Trophoblast cell (in vitro differentiated cells and primary cell): ENCODE data around the gene INO80.
A peak's percentile ranks its signal among the peaks of the same experiment; 100 is the strongest.

ENCODE experiments used
- DNase-seq, 2 donors: peaks; one replicate each; pipeline ENCODE4 v3.0.0-alpha.2; 2016
- H2AFZ ChIP-seq: 2 replicates; pipeline ENCODE4 v1.6.1; 2013; ENCODE audit warnings: low read length, moderate library complexity, mild to moderate bottlenecking; ENCODE audit not compliant: insufficient read depth, poor library complexity
- H2AK5ac ChIP-seq: 2 replicates; pipeline ENCODE4 v1.6.1; 2013; ENCODE audit warnings: mild to moderate bottlenecking, low read length
- H2BK120ac ChIP-seq: 2 replicates; pipeline ENCODE4 v1.6.1; 2013; ENCODE audit warnings: low read length, mild to moderate bottlenecking, moderate library complexity; ENCODE audit not compliant: insufficient read depth, poor library complexity
- H2BK12ac ChIP-seq: 2 replicates; pipeline ENCODE4 v1.6.1; 2013; ENCODE audit warnings: mild to moderate bottlenecking, low read length, moderate library complexity
- H2BK5ac ChIP-seq: 2 replicates; pipeline ENCODE4 v1.6.1; 2013; ENCODE audit warnings: low read length, low read depth, moderate library complexity, mild to moderate bottlenecking; ENCODE audit not compliant: poor library complexity
- H3K14ac ChIP-seq: 2 replicates; pipeline ENCODE4 v1.6.1; 2013; ENCODE audit warnings: mild to moderate bottlenecking, low read length
- H3K18ac ChIP-seq: 2 replicates; pipeline ENCODE4 v1.6.1; 2013; ENCODE audit warnings: mild to moderate bottlenecking, low read length
- H3K23ac ChIP-seq: 2 replicates; pipeline ENCODE4 v1.6.1; 2013; ENCODE audit warnings: low read length
- H3K27ac ChIP-seq: 2 replicates; pipeline ENCODE4 v1.5.1; 2013; ENCODE audit warnings: low read depth, mild to moderate bottlenecking, inconsistent platforms, low read length, moderate library complexity
- H3K27me3 ChIP-seq: 2 replicates; pipeline ENCODE4 v1.6.1; 2013; ENCODE audit warnings: inconsistent platforms, mild to moderate bottlenecking, low read length, moderate library complexity; ENCODE audit not compliant: insufficient read depth
- H3K36me3 ChIP-seq, 2 experiments: 1 replicate in 1 of 2; 2 replicates in 1 of 2; pipeline ENCODE4 v1.6.1; 2013; ENCODE audit warnings: low read length in 2 of 2, mild to moderate bottlenecking in 2 of 2, moderate library complexity in 1 of 2; ENCODE audit not compliant: insufficient read depth in 2 of 2, control insufficient read depth in 1 of 2
- H3K4ac ChIP-seq: 2 replicates; pipeline ENCODE4 v1.6.1; 2013; ENCODE audit warnings: low read depth, mild to moderate bottlenecking, low read length, moderate library complexity
- H3K4me1 ChIP-seq, 2 experiments: 1 replicate in 1 of 2; 2 replicates in 1 of 2; pipeline ENCODE4 v1.6.1; 2013; ENCODE audit warnings: low read length in 2 of 2, mild to moderate bottlenecking in 2 of 2, moderate library complexity in 1 of 2; ENCODE audit not compliant: insufficient read depth in 2 of 2, control insufficient read depth in 1 of 2
- H3K4me2 ChIP-seq: 2 replicates; pipeline ENCODE4 v1.6.1; 2013; ENCODE audit warnings: inconsistent platforms, mild to moderate bottlenecking, low read length, moderate library complexity
- H3K4me3 ChIP-seq: 2 replicates; pipeline ENCODE4 v1.5.1; 2013; ENCODE audit warnings: mild to moderate bottlenecking, low read depth, low read length, inconsistent platforms
- H3K79me1 ChIP-seq: one replicate; pipeline ENCODE4 v1.6.1; 2013; ENCODE audit warnings: low read length
- H3K79me2 ChIP-seq: 2 replicates; pipeline ENCODE4 v1.6.1; 2013; ENCODE audit warnings: low read length, mild to moderate bottlenecking; ENCODE audit not compliant: control insufficient read depth, insufficient read depth, poor library complexity
- H3K9ac ChIP-seq: 2 replicates; pipeline ENCODE4 v1.6.1; 2013; ENCODE audit warnings: mild to moderate bottlenecking, low read length
- H3K9me3 ChIP-seq: 2 replicates; pipeline ENCODE4 v1.6.1; 2013; ENCODE audit warnings: low read depth, mild to moderate bottlenecking, control low read depth, inconsistent platforms, low read length; ENCODE audit not compliant: insufficient read depth
- H4K12ac ChIP-seq: 2 replicates; pipeline ENCODE4 v1.6.1; 2013; ENCODE audit warnings: low read depth, mild to moderate bottlenecking, low read length, moderate library complexity
- H4K8ac ChIP-seq: 2 replicates; pipeline ENCODE4 v1.6.1; 2013; ENCODE audit warnings: low read depth, mild to moderate bottlenecking, low read length, moderate library complexity
- H4K91ac ChIP-seq: one replicate; pipeline ENCODE4 v1.6.1; 2013; ENCODE audit warnings: low read depth, mild to moderate bottlenecking, low read length, moderate library complexity
- WGBS: extraction: QIAGEN DNeasy Blood & Tissue Kit; methylation state at CpG from one replicate; pipeline ENCODE4 v1.1.7; 2013; ENCODE audit warnings: missing lambda C conversion rate; ENCODE audit not compliant: insufficient read length, insufficient coverage; ENCODE audit errors: extremely low coverage; 5-methylcytosine and 5-hydroxymethylcytosine counted together

The INO80 gene

DNA sequence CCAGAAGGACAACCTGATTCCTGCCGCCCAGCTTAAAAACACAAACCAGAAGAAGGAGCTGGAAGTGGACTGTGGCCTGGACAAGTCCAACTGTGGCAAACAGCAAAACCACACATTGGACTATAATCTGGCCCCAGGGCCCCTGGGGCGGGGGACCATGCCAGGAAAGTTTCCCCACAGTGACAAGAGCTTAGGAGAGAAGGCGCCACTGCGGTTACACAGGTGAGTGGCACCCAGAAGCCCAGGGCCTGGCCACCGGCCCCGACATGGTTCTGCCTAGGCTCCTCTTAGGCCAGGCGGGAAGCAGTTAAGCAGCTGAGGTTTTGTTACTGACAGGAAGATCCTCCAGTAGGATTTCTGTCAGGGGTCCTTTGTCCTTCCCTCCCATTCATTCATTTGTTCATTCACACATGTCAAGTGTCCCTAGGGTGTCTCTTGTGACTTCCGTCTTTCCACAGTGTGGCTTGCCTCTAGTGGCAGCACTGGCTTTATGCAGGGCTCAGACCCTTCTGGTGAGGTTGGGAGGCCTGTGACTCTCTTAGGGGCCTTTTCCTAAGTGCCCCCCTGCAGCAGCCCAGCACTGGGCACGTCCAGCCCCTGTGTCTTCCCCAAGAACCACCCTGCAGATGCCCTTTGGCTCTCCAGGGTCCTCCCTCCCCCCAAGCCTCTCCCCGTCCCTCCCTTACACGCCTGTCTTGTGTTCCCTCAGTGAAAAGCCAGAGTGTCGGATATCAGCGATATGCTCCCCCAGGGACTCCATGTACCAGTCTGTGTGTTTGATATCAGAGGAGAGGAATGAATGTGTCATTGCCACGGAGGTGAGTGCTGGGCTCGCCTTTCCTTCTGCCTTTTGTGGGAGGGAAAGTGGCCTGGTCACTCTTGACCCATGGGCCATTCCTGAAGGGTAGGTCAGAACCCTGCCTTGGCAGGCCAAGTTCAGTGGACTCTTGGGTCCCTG lies 179.1 kb downstream of the INO80 start:
- no peak overlapping the region for H3K4me3 ChIP-seq
- no peaks in the 10 kb centered on the region for H3K4me1 ChIP-seq
- H2AK5ac ChIP-seq = no peak overlapping the region
- H3K9ac ChIP-seq = no peak overlapping the region
- no peak overlapping the region for H2BK120ac ChIP-seq
- H2BK5ac ChIP-seq = no peak overlapping the region
- WGBS = no CpG with 5 or more reads among the region's 15 CpGs
- peaks cover under 1% of the 10 kb centered on the region for H3K79me2 ChIP-seq
- H2BK12ac ChIP-seq = no peak overlapping the region
- no peak for DNase-seq
- H3K27me3 ChIP-seq = peaks cover 4% of the 10 kb centered on the region
- no peak overlapping the region for H3K23ac ChIP-seq
- H3K18ac ChIP-seq = no peak overlapping the region
- no peak overlapping the region for H2AFZ ChIP-seq
- H4K91ac ChIP-seq = no peak overlapping the region
- H4K8ac ChIP-seq = no peak overlapping the region
- peaks cover 3% of the 10 kb centered on the region for H3K79me1 ChIP-seq
- H3K14ac ChIP-seq = no peak overlapping the region
- no peaks in the 10 kb centered on the region for H3K36me3 ChIP-seq
- no peak overlapping the region for H3K27ac ChIP-seq
- H3K9me3 ChIP-seq = peaks cover 1% of the 10 kb centered on the region
- H3K4me2 ChIP-seq = no peak overlapping the region
- H3K4ac ChIP-seq = no peak overlapping the region
- H4K12ac ChIP-seq = no peak overlapping the region

DNA sequence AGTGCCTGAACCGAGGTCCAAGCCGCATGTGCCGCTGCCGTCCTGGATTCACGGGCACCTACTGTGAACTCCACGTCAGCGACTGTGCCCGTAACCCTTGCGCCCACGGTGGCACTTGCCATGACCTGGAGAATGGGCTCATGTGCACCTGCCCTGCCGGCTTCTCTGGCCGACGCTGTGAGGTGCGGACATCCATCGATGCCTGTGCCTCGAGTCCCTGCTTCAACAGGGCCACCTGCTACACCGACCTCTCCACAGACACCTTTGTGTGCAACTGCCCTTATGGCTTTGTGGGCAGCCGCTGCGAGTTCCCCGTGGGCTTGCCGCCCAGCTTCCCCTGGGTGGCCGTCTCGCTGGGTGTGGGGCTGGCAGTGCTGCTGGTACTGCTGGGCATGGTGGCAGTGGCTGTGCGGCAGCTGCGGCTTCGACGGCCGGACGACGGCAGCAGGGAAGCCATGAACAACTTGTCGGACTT lies 179.8 kb downstream of the INO80 start:
- Histone ChIP-seq H3K27me3 (peaks cover 6% of the 10 kb centered on the region), H2AFZ (peak overlapping the region; percentile 23), H2AK5ac (no peak overlapping the region), H3K4me1 (no peaks in the 10 kb centered on the region), H3K18ac (no peak overlapping the region), H3K9ac (no peak overlapping the region), H3K4me2 (no peak overlapping the region), H3K4ac (no peak overlapping the region), H3K23ac (no peak overlapping the region), H3K36me3 (no peaks in the 10 kb centered on the region), H3K9me3 (peaks cover 1% of the 10 kb centered on the region), H3K4me3 (no peak overlapping the region), H3K14ac (no peak overlapping the region), H3K27ac (no peak overlapping the region), H4K8ac (no peak overlapping the region), H2BK12ac (no peak overlapping the region), H4K91ac (no peak overlapping the region), H3K79me1 (no peaks in the 10 kb centered on the region), H4K12ac (no peak overlapping the region), H3K79me2 (no peaks in the 10 kb centered on the region), H2BK5ac (no peak overlapping the region), H2BK120ac (no peak overlapping the region)
- WGBS = no CpG with 5 or more reads among the region's 31 CpGs
- no peak for DNase-seq

DNA sequence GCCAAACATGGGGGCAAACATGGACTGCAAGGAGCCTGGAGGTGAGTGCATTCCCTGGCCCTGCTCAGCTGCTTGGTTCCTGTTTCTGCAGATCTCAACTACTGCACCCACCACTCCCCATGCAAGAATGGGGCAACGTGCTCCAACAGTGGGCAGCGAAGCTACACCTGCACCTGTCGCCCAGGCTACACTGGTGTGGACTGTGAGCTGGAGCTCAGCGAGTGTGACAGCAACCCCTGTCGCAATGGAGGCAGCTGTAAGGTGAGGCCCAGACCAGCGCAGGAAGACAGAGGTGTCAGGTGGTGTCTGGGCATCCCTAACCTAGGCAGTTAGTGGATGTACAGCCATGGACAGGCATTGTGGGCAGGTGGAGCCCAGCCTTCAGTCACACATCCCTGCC lies 181.6 kb downstream of the INO80 start:
- Histone ChIP-seq H3K79me2 (no peaks in the 10 kb centered on the region), H3K9ac (no peak overlapping the region), H4K91ac (no peak overlapping the region), H3K9me3 (peaks cover 1% of the 10 kb centered on the region), H3K4me1 (peaks cover 8 to 10% of the 10 kb centered on the region in 2 experiments), H3K23ac (no peak overlapping the region), H3K36me3 (no peaks in the 10 kb centered on the region), H3K4me2 (no peak overlapping the region), H2AFZ (no peak overlapping the region), H3K4me3 (no peak overlapping the region), H2BK120ac (no peak overlapping the region), H2AK5ac (no peak overlapping the region), H3K18ac (no peak overlapping the region), H4K8ac (no peak overlapping the region), H2BK12ac (no peak overlapping the region), H3K14ac (no peak overlapping the region), H3K4ac (no peak overlapping the region), H3K27me3 (peaks cover 15% of the 10 kb centered on the region), H3K27ac (no peak overlapping the region), H2BK5ac (no peak overlapping the region), H3K79me1 (no peaks in the 10 kb centered on the region), H4K12ac (no peak overlapping the region)
- WGBS = no CpG with 5 or more reads among the region's 6 CpGs
- no peak for DNase-seq

DNA sequence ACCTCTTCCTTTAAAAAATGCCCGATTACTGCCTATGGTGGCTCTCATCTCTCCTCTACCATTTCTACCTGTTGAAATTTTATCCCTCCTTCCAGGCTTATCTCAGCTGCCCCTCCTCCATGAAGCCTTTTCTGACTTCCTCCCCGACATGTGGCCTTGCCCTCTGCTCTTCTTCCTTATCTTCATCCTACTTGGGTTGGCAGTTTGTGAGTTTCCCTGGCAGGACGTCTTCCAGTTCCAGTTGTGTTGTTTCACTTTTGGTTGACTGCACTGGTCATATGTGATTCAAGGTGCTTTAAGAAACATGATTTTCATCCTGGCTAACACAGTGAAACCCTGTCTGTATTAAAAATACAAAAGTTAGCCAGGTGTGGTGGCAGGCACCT lies 182.6 kb downstream of the INO80 start:
- H3K4me1 ChIP-seq = peaks cover 12 to 15% of the 10 kb centered on the region in 2 experiments
- H3K4me3 ChIP-seq = no peak overlapping the region
- WGBS = no CpG with 5 or more reads among the region's 3 CpGs
- no peak overlapping the region for H3K23ac ChIP-seq
- H2AFZ ChIP-seq = no peak overlapping the region
- H4K91ac ChIP-seq = no peak overlapping the region
- H3K9me3 ChIP-seq = peaks cover 1% of the 10 kb centered on the region
- H3K79me2 ChIP-seq = no peaks in the 10 kb centered on the region
- H2BK120ac ChIP-seq = no peak overlapping the region
- no peak overlapping the region for H3K9ac ChIP-seq
- no peak overlapping the region for H3K18ac ChIP-seq
- no peak overlapping the region for H3K4me2 ChIP-seq
- DNase-seq = no peak
- H4K8ac ChIP-seq = no peak overlapping the region
- no peaks in the 10 kb centered on the region for H3K36me3 ChIP-seq
- no peak overlapping the region for H3K27ac ChIP-seq
- H2BK12ac ChIP-seq = no peak overlapping the region
- H3K14ac ChIP-seq = no peak overlapping the region
- H3K27me3 ChIP-seq = peaks cover 21% of the 10 kb centered on the region
- no peak overlapping the region for H4K12ac ChIP-seq
- H3K79me1 ChIP-seq = no peaks in the 10 kb centered on the region
- H2BK5ac ChIP-seq = no peak overlapping the region
- H2AK5ac ChIP-seq = no peak overlapping the region
- H3K4ac ChIP-seq = no peak overlapping the region
